Endothelial cell of umbilical vein (primary cell): ENCODE data around the gene CAPN7. TPM values are rescaled to one million over a fixed set of nuclear protein-coding genes. Genes with fewer than 3 reads are reported as not detected.

Experiments
- BruUV-seq: library from RNA; stranded (reverse); fragments of 400-500 nt; replicated peaks from 2 replicates; lab custom pipeline; 2021; lab: Mats Ljungman, UMichigan
- CTCF ChIA-PET: fragments of 300-600, 350-600 bp; sonication (Branson Sonifier 250); formaldehyde crosslinking; loops from one replicate; lab custom pipeline; 2021; ENCODE audit warnings: antibody characterized with exemption, inconsistent platforms; lab: Charles Lee
- POLR2A ChIA-PET: fragments of 300-600, 350-600 bp; sonication (Branson Sonifier 250); formaldehyde crosslinking; loops from one replicate; lab custom pipeline; 2021; ENCODE audit warnings: antibody characterized with exemption, inconsistent platforms; lab: Charles Lee
- DNase-seq: peaks from one replicate; pipeline ENCODE4 v3.0.0-alpha.2; 2011; ENCODE audit warnings: low read depth, low spot score
- FAIRE-seq: peaks from 2 replicates; lab custom pipeline; 2011; peaks lifted over from hg19 to GRCh38; lab: Jason Lieb, UNC
- H2AFZ ChIP-seq: 2 replicates; pipeline ENCODE4 v1.6.0; 2012; ENCODE audit warnings: low read depth, low read length, control low read depth, inconsistent platforms
- H3K27ac ChIP-seq: 2 replicates; pipeline ENCODE4 v1.5.1; 2011; ENCODE audit warnings: low read depth, mild to moderate bottlenecking, control low read depth, low read length, moderate library complexity; ENCODE audit not compliant: insufficient read depth
- H3K27me3 ChIP-seq, 2 experiments: 2 replicates each; pipeline versions ENCODE4 v1.6.0 to v1.6.1; 2011; ENCODE audit warnings: low read length in 2 of 2, mixed read lengths in 1 of 2; ENCODE audit not compliant: control insufficient read depth in 2 of 2, insufficient read depth in 2 of 2
- H3K36me3 ChIP-seq, 2 experiments: 2 replicates in 1 of 2; 3 replicates in 1 of 2; pipeline ENCODE4 v1.5.1; 2011; ENCODE audit warnings: low read length in 2 of 2, mild to moderate bottlenecking in 1 of 2, moderate library complexity in 1 of 2; ENCODE audit not compliant: control insufficient read depth in 2 of 2, insufficient read depth in 2 of 2; ENCODE audit errors: extremely low read depth in 1 of 2
- H3K4me1 ChIP-seq: 3 replicates; pipeline ENCODE4 v1.5.1; 2011; ENCODE audit warnings: mild to moderate bottlenecking, low read length; ENCODE audit not compliant: control insufficient read depth, insufficient read depth; ENCODE audit errors: extremely low read depth
- H3K4me2 ChIP-seq: 2 replicates; pipeline ENCODE4 v1.6.1; 2011; ENCODE audit warnings: low read length, control low read depth, mixed read lengths; ENCODE audit not compliant: insufficient read depth
- H3K4me3 ChIP-seq, 3 experiments: fragments of 200-600 bp in 1 of 3; sonication (generic), shearing (Covaris generic) in 1 of 3; replicated peaks in 1 of 3; 2 replicates each; pipeline ENCODE4 v1.5.1; 2011 to 2016; ENCODE audit warnings: control low read depth in 3 of 3, low read length in 3 of 3, mild to moderate bottlenecking in 2 of 3, inconsistent platforms in 1 of 3, low read depth in 1 of 3, moderate library complexity in 1 of 3; ENCODE audit not compliant: insufficient read depth in 1 of 3
- H3K79me2 ChIP-seq: 2 replicates; pipeline ENCODE4 v1.6.0; 2012; ENCODE audit warnings: low read length, inconsistent platforms; ENCODE audit not compliant: control insufficient read depth, insufficient read depth
- H3K9ac ChIP-seq: replicated peaks from 2 replicates; pipeline ENCODE3; 2011; ENCODE audit warnings: low read length, control low read depth; ENCODE audit not compliant: insufficient read depth; ENCODE audit errors: extremely low read depth
- H3K9me1 ChIP-seq: replicated peaks from 3 replicates; pipeline ENCODE4 v1.6.0; 2011; ENCODE audit warnings: mild to moderate bottlenecking, low read length; ENCODE audit not compliant: control insufficient read depth, insufficient read depth; ENCODE audit errors: extremely low read depth
- H3K9me3 ChIP-seq: replicated peaks from 2 replicates; pipeline ENCODE4 v1.5.1; 2012; ENCODE audit warnings: low read length, inconsistent platforms; ENCODE audit not compliant: control insufficient read depth, insufficient read depth
- H4K20me1 ChIP-seq: replicated peaks from 2 replicates; pipeline ENCODE3; 2011; ENCODE audit warnings: mild to moderate bottlenecking, low read length; ENCODE audit not compliant: control insufficient read depth, insufficient read depth; ENCODE audit errors: extremely low read depth
- CTCF ChIP-seq, 2 donors: IDR thresholded peaks; 1 replicate in 1 of 2; 2 replicates in 1 of 2; pipeline ENCODE4 v1.5.1; 2011; ENCODE audit warnings: low read length in 2 of 2, mild to moderate bottlenecking in 2 of 2, moderate library complexity in 2 of 2, control low read depth in 1 of 2, inconsistent platforms in 1 of 2, low read depth in 1 of 2; ENCODE audit not compliant: insufficient read depth in 1 of 2; ENCODE audit errors: extremely low read depth in 1 of 2
- EZH2 ChIP-seq: IDR thresholded peaks from 2 replicates; pipeline ENCODE4 v1.6.1; 2012; ENCODE audit warnings: borderline replicate concordance, low read depth, mild to moderate bottlenecking, moderate library complexity, low read length, inconsistent platforms; ENCODE audit not compliant: severe bottlenecking
- FOS ChIP-seq: IDR thresholded peaks from 2 replicates; pipeline ENCODE4 v1.6.1; 2011; ENCODE audit warnings: mild to moderate bottlenecking, low read length, moderate library complexity, borderline replicate concordance; ENCODE audit not compliant: insufficient read depth
- GATA2 ChIP-seq: IDR thresholded peaks from 2 replicates; pipeline ENCODE4 v1.7.0; 2011; ENCODE audit warnings: low read depth, mild to moderate bottlenecking, moderate library complexity, mixed read lengths, low read length; ENCODE audit not compliant: insufficient read length, insufficient read depth
- JUN ChIP-seq: IDR thresholded peaks from 2 replicates; pipeline ENCODE4 v1.6.1; 2011; ENCODE audit warnings: borderline replicate concordance, low read depth; ENCODE audit not compliant: insufficient read length, insufficient read depth
- MYC ChIP-seq: IDR thresholded peaks from one replicate; pipeline ENCODE4 v1.6.1; 2011; ENCODE audit warnings: mild to moderate bottlenecking, low read depth, low read length
- POLR2A ChIP-seq: IDR thresholded peaks from 2 replicates; pipeline ENCODE4 v1.6.1; 2012; ENCODE audit warnings: low read depth, mild to moderate bottlenecking, control low read depth, low read length
- POLR2AphosphoS5 ChIP-seq: IDR thresholded peaks from 2 replicates; pipeline ENCODE4 v1.6.1; 2012; ENCODE audit warnings: low read depth, mild to moderate bottlenecking, control low read depth, low read length, moderate library complexity; ENCODE audit not compliant: insufficient read depth
- dilution Hi-C: fragments of 300-500 bp; cut with MboI; formaldehyde crosslinking; loops from one replicate; pipeline ENCODE4 v1.15.0; 2019; ENCODE audit warnings: low sequenced_read_pairs; ENCODE audit not compliant: extremely low pct_ligation_motif_present
- intact Hi-C: fragments of 100-400 bp; cut with micrococcal nuclease; formaldehyde crosslinking; loops from one replicate; pipeline ENCODE4 v1.10.0; 2022
- polyA plus RNA-seq, 4 experiments: library from polyadenylated mRNA; depleted of rRNA in 3 of 4; stranded (reverse) in 3 of 4; unstranded in 1 of 4; fragments of >200 nt; gene quantifications; 2 replicates each; pipeline versions ENCODE4 v1.2.1 to v1.2.3, GENCODE V29; 2011 to 2012; ENCODE audit warnings: missing spikeins in 1 of 4
- total RNA-seq: library from RNA; stranded (reverse); gene quantifications from 2 replicates; pipeline ENCODE4 v1.2.3, GENCODE V29; 2021
- TF ChIP-seq, protein P1 (sequence below): IDR thresholded peaks from 2 replicates; pipeline ENCODE4 v1.6.1; 2011; ENCODE audit not compliant: insufficient read depth, insufficient read length

CAPN7 gene
- total and polyA plus RNA-seq, 2 donors (not counting 3 experiments of a cell fraction or from before 2014, with no cell fraction given): 13.2 to 32.7 TPM

DNA sequence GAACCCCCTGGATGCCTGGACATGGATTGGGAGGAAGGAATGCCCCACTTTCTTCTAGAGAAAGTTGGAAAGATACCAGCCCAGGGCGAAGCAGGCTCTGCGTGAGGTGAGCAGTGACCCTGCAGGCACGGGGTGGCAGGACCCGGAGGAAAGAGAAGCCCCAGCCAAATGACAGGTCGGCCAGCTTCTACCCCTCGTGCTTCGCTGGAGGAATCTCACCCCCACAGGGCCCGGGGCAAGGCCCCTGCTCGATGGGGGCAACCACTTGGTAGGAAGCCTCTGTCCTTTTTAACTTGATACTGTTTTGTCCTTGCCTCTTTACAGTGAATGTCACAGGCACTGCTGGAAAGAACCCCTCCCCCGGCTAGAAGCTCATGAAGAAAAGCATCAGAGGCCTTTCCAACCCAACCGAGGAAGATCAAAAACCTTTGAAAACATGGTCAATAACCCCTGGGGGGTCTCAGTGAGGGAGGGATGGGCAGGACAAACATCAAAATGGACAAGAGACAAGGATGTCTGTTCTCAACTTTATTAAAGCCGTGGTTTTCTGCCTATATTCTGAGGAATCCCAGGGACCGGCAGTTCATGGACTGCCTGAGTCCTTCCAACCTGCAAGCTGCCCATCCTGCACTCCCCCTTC lies 71.9 kb downstream of the CAPN7 start:
- no peaks in the 10 kb centered on the region for H3K36me3 ChIP-seq
- H2AFZ ChIP-seq: no peak overlapping the region
- H3K9me3 ChIP-seq: no peaks in the 10 kb centered on the region
- H3K4me3 ChIP-seq: no peak overlapping the region
- DNase-seq (no peak), FAIRE-seq (no peak)
- no TSS peak for BruUV-seq
- no peaks in the 10 kb centered on the region for H4K20me1 ChIP-seq
- H3K79me2 ChIP-seq: peaks cover 77% of the 10 kb centered on the region
- no peaks in the 10 kb centered on the region for H3K27me3 ChIP-seq
- TF ChIP-seq EZH2 (no peak), FOS (no peak), MYC (no peak), GATA2 (no peak), POLR2AphosphoS5 (no peak), CTCF (IDR thresholded peaks at IDR 0.05; ENCODE audit: extremely low read depth in 1 of 2, insufficient read depth in 1 of 2, low read depth in 1 of 2, low read length in 2 of 2) (no peak), JUN (no peak), POLR2A (no peak)
- TF ChIP-seq, protein P1, sequence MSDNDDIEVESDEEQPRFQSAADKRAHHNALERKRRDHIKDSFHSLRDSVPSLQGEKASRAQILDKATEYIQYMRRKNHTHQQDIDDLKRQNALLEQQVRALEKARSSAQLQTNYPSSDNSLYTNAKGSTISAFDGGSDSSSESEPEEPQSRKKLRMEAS: no peak
- dilution Hi-C loops: no loop called here
- POLR2A ChIA-PET: no interaction called here
- no peak overlapping the region for H3K9ac ChIP-seq
- intact Hi-C loops: no loop called here
- H3K4me1 ChIP-seq: peaks cover 8% of the 10 kb centered on the region
- no peak overlapping the region for H3K27ac ChIP-seq
- CTCF ChIA-PET: interaction anchor here (0.7 to 5.2 kb wide), 5 partner anchors 10 to 127 kb away, joined by 3 to 28 read pairs (median 8); no protein-coding TSS in a partner anchor
- H3K4me2 ChIP-seq: no peak overlapping the region
- H3K9me1 ChIP-seq: no peaks in the 10 kb centered on the region
